ENCODE results near the gene THAP11.
A peak's percentile ranks its signal among the peaks of the same experiment; 100 is the strongest.

The THAP11 gene

GRCh38 chr16:67886387-67886786 is 44.3 kb downstream of the THAP11 start:
- DNase-seq = no peak

- DNase-seq = no peak
Measured at GRCh38 chr16:67888331-67888730, 46.2 kb downstream of the THAP11 start.

DNA sequence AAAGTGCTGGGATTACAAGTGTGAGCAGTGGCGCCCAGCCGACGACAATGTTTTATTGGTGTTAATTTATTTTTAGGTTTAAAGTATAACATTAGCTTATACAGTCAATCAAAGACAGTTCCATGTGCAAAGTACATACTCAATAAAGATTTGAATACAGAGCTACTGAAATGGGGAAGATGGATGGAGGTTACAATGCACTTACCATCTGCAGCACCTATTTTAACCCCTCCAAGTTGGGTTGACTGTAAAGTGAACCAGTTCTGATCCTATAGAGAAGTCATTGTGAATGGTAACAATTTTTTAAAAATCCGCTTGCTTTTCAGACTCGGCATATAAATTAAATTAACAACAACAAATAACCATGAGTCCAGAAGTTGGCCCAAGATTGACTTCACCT is 50.3 kb downstream of the THAP11 start:
- DNase-seq = no peak

GRCh38 chr16:67892899-67893742 is 51.0 kb downstream of the THAP11 start, which contains the start of gene PSKH1:
TSS of gene PSKH1 (plus strand) at chr16:67893254. CDS start at chr16:67908750, 15,496 bp downstream.
- peak; percentile 80 for DNase-seq
